M059J (cell line): ENCODE measurements around the gene ATAD2B. TPM values are rescaled to one million over a fixed set of nuclear protein-coding genes. Genes with fewer than 3 reads are reported as not detected.

Source experiments
- DNase-seq: peaks from one replicate; pipeline ENCODE4 v3.0.0-alpha.2; 2012; ENCODE audit warnings: low read depth
- total RNA-seq: library from RNA; depleted of rRNA; stranded (reverse); fragments of >200 nt; shearing (Covaris generic); gene quantifications from 2 replicates; pipeline ENCODE4 v1.2.3, GENCODE V29; 2014; rRNA removed

Gene ATAD2B
- total RNA-seq, 1 experiment from 2014 or later = 3.8 TPM

- DNase-seq = no peak
These were observed 223.1 kb downstream of the ATAD2B start for GRCh38 chr2:23703583-23704385.

GRCh38 chr2:23703037-23703582, 223.8 kb downstream of the ATAD2B start:
- no peak for DNase-seq

- DNase-seq = no peak
These were observed 226.3 kb downstream of the ATAD2B start for GRCh38 chr2:23700627-23701026.

GRCh38 chr2:23699580-23699925, 227.4 kb downstream of the ATAD2B start:
- no peak for DNase-seq

GRCh38 chr2:23698721-23699579, 228.0 kb downstream of the ATAD2B start:
- DNase-seq = peak; percentile 20

Other genes starting within 250 kb of the ATAD2B start
- 8.8 and 18.8 TPM in 2 replicates for gene UBXN2A, start 13.3 kb upstream of the ATAD2B start, total RNA-seq
- gene MFSD2B, start 83.0 kb upstream of the ATAD2B start, total RNA-seq = not detected in 2 replicates
- gene WDCP, start 120.3 kb upstream of the ATAD2B start, total RNA-seq = 12.1 and 12.8 TPM in 2 replicates
- 6.6 and 9.7 TPM in 2 replicates for gene FKBP1B, start 122.6 kb upstream of the ATAD2B start, total RNA-seq
- gene SF3B6, start 149.2 kb upstream of the ATAD2B start, total RNA-seq = 302 and 310 TPM in 2 replicates
- 3.1 and 8.8 TPM in 2 replicates for gene TP53I3, start 157.7 kb upstream of the ATAD2B start, total RNA-seq
- gene PFN4, start 196.2 kb upstream of the ATAD2B start, total RNA-seq = 0.12 TPM in 1 of 2 replicates, not detected in the other
- 1.8 and 3.2 TPM in 2 replicates for gene FAM228B, start 196.3 kb upstream of the ATAD2B start, total RNA-seq
- not detected in 2 replicates for gene FAM228A, start 247.9 kb upstream of the ATAD2B start, total RNA-seq